A549 (cell line): ENCODE data around the gene NFX1. TPM values are rescaled to one million over a fixed set of nuclear protein-coding genes. Genes with fewer than 3 reads are reported as not detected.

Experiments used
- ATAC-seq, 2 experiments: fragments of 200-7000 bp in 1 of 2; fragments of >200 bp in 1 of 2; cut with Nextera tagmentation in 1 of 2; cut with Tn5 transposase in 1 of 2; 3 replicates each; pipeline versions ENCODE4 v1.8.0 to v1.9.1; 2018 to 2020; ENCODE audit warnings: mild to moderate bottlenecking in 1 of 2, moderate library complexity in 1 of 2
- CTCF ChIA-PET: fragments of 300-600 bp; sonication (Branson Sonifier 250); formaldehyde crosslinking; extraction: SDS; loops from one replicate; lab custom pipeline; 2021; ENCODE audit warnings: antibody characterized with exemption, inconsistent platforms; lab: Yijun Ruan, JAX
- POLR2A ChIA-PET: fragments of 350-600 bp; formaldehyde crosslinking; extraction: SDS; loops from one replicate; lab custom pipeline; 2021; ENCODE audit warnings: antibody characterized with exemption, inconsistent platforms; lab: Yijun Ruan, JAX
- DNase-seq, 2 experiments: peaks; one replicate each; pipeline versions ENCODE4 v3.0.0 to v3.0.0-alpha.2; 2011 to 2016; ENCODE audit warnings: low read depth in 1 of 2, low spot score in 1 of 2
- FAIRE-seq: peaks from 2 replicates; lab custom pipeline; 2011; peaks lifted over from hg19 to GRCh38; lab: Jason Lieb, UNC
- H3K27ac ChIP-seq, 2 experiments: fragments of >200 bp; sonication (Bioruptor Twin); formaldehyde crosslinking; 3 replicates each; pipeline ENCODE4 v1.5.1; 2016 to 2017
- H3K4me1 ChIP-seq: fragments of >200 bp; sonication (Bioruptor Twin); formaldehyde crosslinking; 3 replicates; pipeline ENCODE4 v1.6.1; 2016
- H3K4me2 ChIP-seq: fragments of >200 bp; sonication (Bioruptor Twin); formaldehyde crosslinking; 3 replicates; pipeline ENCODE4 v1.6.1; 2016
- H3K4me3 ChIP-seq: fragments of >200 bp; sonication (Bioruptor Twin); formaldehyde crosslinking; 3 replicates; pipeline ENCODE4 v1.5.1; 2016
- H3K9me3 ChIP-seq: fragments of >200 bp; sonication (Bioruptor Twin); formaldehyde crosslinking; 3 replicates; pipeline ENCODE4 v1.6.1; 2016
- CBX8 ChIP-seq: fragments of 200-600 bp; sonication (generic); IDR thresholded peaks from 2 replicates; pipeline ENCODE4 v1.6.1; 2016
- CHD4 ChIP-seq: fragments of 200-600 bp; sonication (generic); IDR thresholded peaks from 2 replicates; pipeline ENCODE4 v1.6.1; 2016; ENCODE audit warnings: antibody characterized with exemption, mild to moderate bottlenecking, borderline replicate concordance
- EHMT2 ChIP-seq: fragments of 200-600 bp; sonication (generic); IDR thresholded peaks from 2 replicates; pipeline ENCODE4 v1.6.1; 2016; ENCODE audit warnings: antibody characterized with exemption, low read depth, mild to moderate bottlenecking, moderate library complexity
- EP300 ChIP-seq, 2 experiments: fragments of >200 bp; sonication (Bioruptor Twin); formaldehyde crosslinking; IDR thresholded peaks; 2 replicates in 1 of 2; 3 replicates in 1 of 2; pipeline ENCODE4 v1.6.1; 2016 to 2017
- FOSB ChIP-seq: fragments of 250-450 bp; sonication (Bioruptor Pico); IDR thresholded peaks from 2 replicates; pipeline ENCODE4 v1.5.0; 2020; ENCODE audit warnings: mild to moderate bottlenecking, moderate library complexity
- FOXS1 ChIP-seq: fragments of 250-450 bp; sonication (Bioruptor Pico); IDR thresholded peaks from 2 replicates; pipeline ENCODE4 v1.5.0; 2020; ENCODE audit warnings: mild to moderate bottlenecking, moderate library complexity
- GATA3 ChIP-seq: IDR thresholded peaks from 2 replicates; pipeline ENCODE4 v1.6.1; 2012; ENCODE audit warnings: borderline replicate concordance
- HEYL ChIP-seq: fragments of 250-450 bp; sonication (Bioruptor Pico); IDR thresholded peaks from 2 replicates; pipeline ENCODE4 v1.8.0; 2021; ENCODE audit warnings: mild to moderate bottlenecking, moderate library complexity
- HOXA7 ChIP-seq: fragments of 250-450 bp; sonication (Bioruptor Pico); IDR thresholded peaks from 2 replicates; pipeline ENCODE4 v1.5.0; 2020; ENCODE audit warnings: mild to moderate bottlenecking, moderate library complexity
- HOXB13 ChIP-seq: fragments of 250-450 bp; sonication (Bioruptor Pico); IDR thresholded peaks from 2 replicates; pipeline ENCODE4 v1.5.0; 2020; ENCODE audit warnings: low read depth, mild to moderate bottlenecking, moderate library complexity
- HOXB5 ChIP-seq: fragments of 250-450 bp; sonication (Bioruptor Pico); IDR thresholded peaks from 2 replicates; pipeline ENCODE4 v1.5.0; 2020; ENCODE audit warnings: mild to moderate bottlenecking, moderate library complexity
- KDM1A ChIP-seq: fragments of 200-600 bp; sonication (generic); IDR thresholded peaks from 2 replicates; pipeline ENCODE4 v1.6.1; 2016; ENCODE audit warnings: low read depth, mild to moderate bottlenecking
- MAFK ChIP-seq: fragments of 450-650 bp; IDR thresholded peaks from 2 replicates; pipeline ENCODE4 v1.6.1; 2014; ENCODE audit not compliant: partially characterized antibody
- MAZ ChIP-seq: fragments of 150-350 bp; IDR thresholded peaks from 2 replicates; pipeline ENCODE4 v1.6.1; 2014; ENCODE audit warnings: antibody characterized with exemption, low read depth, low read length, borderline replicate concordance
- MYC ChIP-seq: IDR thresholded peaks from 2 replicates; pipeline ENCODE4 v1.6.1; 2012; ENCODE audit warnings: mild to moderate bottlenecking, inconsistent platforms, low read length, improper control_type of control experiment, borderline replicate concordance
- NPAS2 ChIP-seq: fragments of 250-450 bp; sonication (Bioruptor Pico); IDR thresholded peaks from 2 replicates; pipeline ENCODE4 v1.8.0; 2022; ENCODE audit warnings: mild to moderate bottlenecking, moderate library complexity, borderline replicate concordance
- PHF8 ChIP-seq: fragments of 200-600 bp; sonication (generic); IDR thresholded peaks from 2 replicates; pipeline ENCODE4 v1.6.1; 2016; ENCODE audit warnings: low read depth, mild to moderate bottlenecking, antibody characterized with exemption, moderate library complexity, borderline replicate concordance
- POLR2A ChIP-seq: IDR thresholded peaks from 2 replicates; pipeline ENCODE4 v1.6.1; 2012; ENCODE audit warnings: mild to moderate bottlenecking, low read length
- SMC3 ChIP-seq: fragments of >200 bp; sonication (Bioruptor Twin); formaldehyde crosslinking; IDR thresholded peaks from 3 replicates; pipeline ENCODE4 v1.6.1; 2018; ENCODE audit warnings: inconsistent platforms
- TFCP2L1 ChIP-seq: fragments of 250-450 bp; sonication (Bioruptor Pico); IDR thresholded peaks from 2 replicates; pipeline ENCODE4 v1.5.0; 2021; ENCODE audit warnings: mild to moderate bottlenecking
- ZNF302 ChIP-seq: fragments of 250-450 bp; sonication (Bioruptor Pico); IDR thresholded peaks from 2 replicates; pipeline ENCODE4 v1.9.0; 2021; ENCODE audit warnings: inconsistent platforms, mild to moderate bottlenecking, moderate library complexity
- ZSCAN20 ChIP-seq: fragments of 250-450 bp; sonication (Bioruptor Pico); IDR thresholded peaks from 2 replicates; pipeline ENCODE4 v1.8.0; 2022; ENCODE audit warnings: mild to moderate bottlenecking, moderate library complexity
- WGBS: methylation state at CpG from one replicate; pipeline ENCODE4 v1.1.6; 2017; ENCODE audit errors: missing lambda C conversion rate; 5-methylcytosine and 5-hydroxymethylcytosine counted together
- polyA plus RNA-seq, 4 experiments: library from polyadenylated mRNA; depleted of rRNA in 3 of 4; stranded (reverse); fragments of >200 nt; fragmentation: RNase III in 1 of 4; extraction: RNeasy Plus Mini Kit Qiagen cat#74134 plus additional on column Dnase treatment in 1 of 4; gene quantifications; 2 replicates in 3 of 4; 3 replicates in 1 of 4; pipeline ENCODE4 v1.2.3, GENCODE V29; 2011 to 2017
- TF ChIP-seq, protein P1 (sequence below): fragments of >200 bp; sonication (Bioruptor Twin); formaldehyde crosslinking; IDR thresholded peaks from 3 replicates; pipeline ENCODE4 v1.6.1; 2016
- TF ChIP-seq, protein P2 (sequence below): fragments of 250-450 bp; sonication (Bioruptor Pico); IDR thresholded peaks from 2 replicates; pipeline ENCODE4 v1.5.0; 2021; ENCODE audit warnings: mild to moderate bottlenecking, moderate library complexity, borderline replicate concordance

The NFX1 gene
- polyA plus RNA-seq, 2 of the 4 experiments (the other 2 are of a cell fraction): 24.8 to 41.2 TPM

DNA sequence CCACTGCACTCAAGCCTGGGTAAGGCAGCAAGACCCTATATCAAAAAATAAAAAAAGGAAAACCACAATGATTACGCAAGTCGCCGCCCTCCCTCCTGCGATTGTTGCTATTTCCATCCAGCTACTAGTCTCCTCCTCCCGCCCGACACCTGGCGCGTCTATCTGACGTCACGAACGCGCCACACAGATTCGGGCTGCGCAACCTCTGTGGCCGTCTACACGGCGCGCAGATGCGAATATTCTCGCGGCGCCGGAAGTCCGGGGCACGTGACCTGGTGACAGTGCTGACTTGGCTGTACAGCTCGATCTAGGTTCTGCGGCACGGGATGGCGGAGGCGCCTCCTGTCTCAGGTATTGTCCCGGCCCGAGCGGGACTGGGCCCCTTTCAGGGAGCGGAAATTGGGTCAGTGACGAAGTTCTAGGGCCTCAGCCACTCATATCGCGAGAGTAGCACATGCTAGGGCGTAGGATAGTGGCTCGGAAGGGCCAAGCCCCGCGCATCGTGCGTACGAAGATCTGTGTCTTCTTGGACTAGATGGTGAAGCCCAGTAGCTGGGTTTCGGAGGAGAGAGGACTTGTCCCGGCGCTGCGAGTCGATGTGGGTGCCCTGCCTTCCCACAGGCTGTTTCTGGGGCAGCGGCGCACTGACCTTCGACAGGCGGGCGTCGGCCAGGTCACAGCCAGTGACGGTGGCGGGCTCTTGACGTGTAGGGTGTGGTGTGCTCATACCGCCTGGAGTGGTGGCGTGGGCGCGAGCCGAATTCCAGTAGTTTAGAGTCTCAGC lies at the start of gene NFX1 (continued):
- TF ChIP-seq CBX8: no peak
- TF ChIP-seq SMC3: 0 out of 3 replicates have a peak, but pooled peaks have one; percentile 11
- TF ChIP-seq ZSCAN20 (CRISPR knock-in tag): peak; percentile 83
- TF ChIP-seq POLR2A: peak; percentile 71
- TF ChIP-seq NPAS2 (CRISPR knock-in tag): peak; percentile 77; the same call in 1 of the 2 replicates
- TF ChIP-seq PHF8: peak; percentile 67; the same call in 1 of the 2 replicates
- TF ChIP-seq MAZ: no peak
- peak; percentile 50; the same call in 1 of the 2 replicates for TF ChIP-seq FOXS1 (CRISPR knock-in tag)
- TF ChIP-seq ZNF302 (CRISPR knock-in tag): no peak
- peak; percentile 88 for TF ChIP-seq FOSB (CRISPR knock-in tag)
- 0 out of 2 replicates have a peak, but pooled peaks have one; percentile 32 for TF ChIP-seq GATA3
- TF ChIP-seq HOXB13 (CRISPR knock-in tag): peak; percentile 72; the same call in 1 of the 2 replicates
- TF ChIP-seq, protein P1, sequence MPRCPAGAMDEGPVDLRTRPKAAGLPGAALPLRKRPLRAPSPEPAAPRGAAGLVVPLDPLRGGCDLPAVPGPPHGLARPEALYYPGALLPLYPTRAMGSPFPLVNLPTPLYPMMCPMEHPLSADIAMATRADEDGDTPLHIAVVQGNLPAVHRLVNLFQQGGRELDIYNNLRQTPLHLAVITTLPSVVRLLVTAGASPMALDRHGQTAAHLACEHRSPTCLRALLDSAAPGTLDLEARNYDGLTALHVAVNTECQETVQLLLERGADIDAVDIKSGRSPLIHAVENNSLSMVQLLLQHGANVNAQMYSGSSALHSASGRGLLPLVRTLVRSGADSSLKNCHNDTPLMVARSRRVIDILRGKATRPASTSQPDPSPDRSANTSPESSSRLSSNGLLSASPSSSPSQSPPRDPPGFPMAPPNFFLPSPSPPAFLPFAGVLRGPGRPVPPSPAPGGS: peak; percentile 54; the same call in 1 of the 3 replicates
- no peak for TF ChIP-seq CHD4
- no peak for TF ChIP-seq MAFK
- no peak for TF ChIP-seq EHMT2
- TF ChIP-seq TFCP2L1: peak; percentile 74
- TF ChIP-seq MYC: peak; percentile 91
- TF ChIP-seq, protein P2, sequence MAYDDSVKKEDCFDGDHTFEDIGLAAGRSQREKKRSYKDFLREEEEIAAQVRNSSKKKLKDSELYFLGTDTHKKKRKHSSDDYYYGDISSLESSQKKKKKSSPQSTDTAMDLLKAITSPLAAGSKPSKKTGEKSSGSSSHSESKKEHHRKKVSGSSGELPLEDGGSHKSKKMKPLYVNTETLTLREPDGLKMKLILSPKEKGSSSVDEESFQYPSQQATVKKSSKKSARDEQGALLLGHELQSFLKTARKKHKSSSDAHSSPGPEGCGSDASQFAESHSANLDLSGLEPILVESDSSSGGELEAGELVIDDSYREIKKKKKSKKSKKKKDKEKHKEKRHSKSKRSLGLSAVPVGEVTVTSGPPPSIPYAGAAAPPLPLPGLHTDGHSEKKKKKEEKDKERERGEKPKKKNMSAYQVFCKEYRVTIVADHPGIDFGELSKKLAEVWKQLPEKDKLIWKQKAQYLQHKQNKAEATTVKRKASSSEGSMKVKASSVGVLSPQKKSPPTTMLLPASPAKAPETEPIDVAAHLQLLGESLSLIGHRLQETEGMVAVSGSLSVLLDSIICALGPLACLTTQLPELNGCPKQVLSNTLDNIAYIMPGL (CRISPR knock-in tag): peak; percentile 62; the same call in 1 of the 2 replicates
- peak; percentile 77; the same call in 1 of the 2 replicates for TF ChIP-seq HOXB5 (CRISPR knock-in tag)
- TF ChIP-seq HEYL (CRISPR knock-in tag): no peak
- TF ChIP-seq, all 56 proteins: peak for 31

DNA sequence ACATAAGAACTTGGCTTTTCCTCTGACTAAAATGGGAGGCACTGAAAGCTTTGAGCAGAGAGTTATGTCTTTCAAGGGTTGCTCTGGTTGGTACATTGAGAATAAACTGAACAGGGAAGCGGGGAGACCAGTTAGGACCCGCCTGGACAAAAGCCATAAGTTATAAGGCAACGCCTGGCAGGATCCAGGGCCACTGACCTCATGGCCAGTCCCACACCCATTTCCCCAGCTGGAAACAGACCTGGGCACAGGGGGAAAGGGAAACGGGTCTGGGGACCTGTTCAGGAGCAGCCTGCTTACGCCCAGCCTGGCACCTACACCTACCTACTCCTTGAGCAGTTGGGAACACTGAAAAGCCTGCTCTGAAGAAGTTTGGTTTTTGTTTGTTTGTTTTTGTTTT lies 49.0 kb upstream of the NFX1 start:
- ATAC-seq (no peak), FAIRE-seq (no peak), DNase-seq (no peak)
- ChIA-PET POLR2A (no interaction called here), CTCF (interaction anchor here (0.7 to 9.5 kb wide), 4 partner anchors 8 to 225 kb away, joined by 3 to 71 read pairs (median 8); no protein-coding TSS in a partner anchor)
- TF ChIP-seq KDM1A (no peak), HOXA7 (CRISPR knock-in tag) (no peak), EP300 (IDR thresholded peaks at IDR 0.05) (no peak)
- no peak overlapping the region for H3K4me3 ChIP-seq
- H3K27ac ChIP-seq: peak overlapping the region in 1 of 2 experiments; percentile 64; a peak in 3 of 6 replicates
- no peaks in the 10 kb centered on the region for H3K9me3 ChIP-seq
- H3K4me1 ChIP-seq: peaks cover 14% of the 10 kb centered on the region
- no peak overlapping the region for H3K4me2 ChIP-seq
- 80% methylated on average over 5 of the region's 5 CpGs for WGBS
